ENCODE data around the gene NAALADL2. TPM values are rescaled to one million over a fixed set of nuclear protein-coding genes. Genes with fewer than 3 reads are reported as not detected.
"Not testable (repeated sequence)": the region's sequence is repeated elsewhere in the genome, so short reads cannot be mapped to it uniquely, and the experiment has no call there.

Gene NAALADL2
- total and polyA plus RNA-seq, 2 of the 4 experiments (the other 2 are of a cell fraction), result 3.8 to 19.2 TPM

DNA sequence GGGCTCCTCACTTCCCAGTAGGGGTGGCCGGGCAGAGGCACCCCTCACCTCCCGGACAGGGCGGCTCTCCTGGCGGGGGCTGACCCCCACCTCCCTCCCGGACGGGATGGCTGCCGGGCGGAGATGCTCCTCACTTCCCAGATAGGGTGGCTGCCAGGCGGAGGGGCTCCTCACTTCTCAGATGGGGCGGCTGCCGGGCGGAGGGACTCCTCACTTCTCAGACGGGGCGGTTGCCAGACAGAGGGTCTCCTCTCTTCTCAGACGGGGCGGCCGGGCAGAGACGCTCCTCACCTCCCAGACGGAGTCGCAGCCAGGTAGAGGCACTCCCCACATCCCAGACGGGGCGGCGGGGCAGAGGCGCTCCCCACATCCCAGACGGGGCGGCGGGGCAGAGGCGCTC is 273.6 kb downstream of the NAALADL2 start:
- POLR2A ChIA-PET (ENCODE audit: unreplicated experiment); dilution Hi-C loops (cut with HindIII; ENCODE audit: low sequenced_read_pairs, unreplicated experiment); ATAC-seq (ENCODE audit: low read depth): not testable (repeated sequence)

More for the DNA sequence above, 273.6 kb downstream of the NAALADL2 start:
- CTCF ChIA-PET; H2BK120ac ChIP-seq (ENCODE audit: low read depth, low read length); H3K9me3 ChIP-seq (ENCODE audit: control insufficient read depth, insufficient read depth, low read length); H2BK15ac ChIP-seq (ENCODE audit: low read depth, low read length); H3K14ac ChIP-seq (replicated peaks; ENCODE audit: low read depth, low read length); H3K9me1 ChIP-seq (ENCODE audit: insufficient read depth, low read length); H3K9ac ChIP-seq (ENCODE audit: low read depth, low read length); in situ Hi-C loops (cut with MboI; ENCODE audit: low sequenced_read_pairs); H3K36me3 ChIP-seq (ENCODE audit: control insufficient read depth, insufficient read depth, low read length); H3K4me2 ChIP-seq (ENCODE audit: low read depth, low read length); H3K18ac ChIP-seq (ENCODE audit: low read depth, low read length); H4K91ac ChIP-seq (ENCODE audit: insufficient read depth, low read depth, low read length); DNase-seq; H3K79me1 ChIP-seq (ENCODE audit: low read depth in 1 of 2, low read length in 2 of 2); H3K4me3 ChIP-seq (ENCODE audit: insufficient read depth, low read depth, low read length); H3K56ac ChIP-seq (ENCODE audit: extremely low read depth, insufficient read depth, low read length); H3K4me1 ChIP-seq (ENCODE audit: control insufficient read depth, insufficient read depth, low read length); H2BK20ac ChIP-seq (ENCODE audit: low read depth, low read length); H4K20me1 ChIP-seq (ENCODE audit: insufficient read depth, low read length); H2AFZ ChIP-seq (replicated peaks; ENCODE audit: low read length, poor library complexity); H3K23ac ChIP-seq (ENCODE audit: low read depth, low read length); intact Hi-C loops (cut with micrococcal nuclease); H2BK5ac ChIP-seq (ENCODE audit: low read depth, low read length, poor library complexity, severe bottlenecking); H4K8ac ChIP-seq (ENCODE audit: low read depth in 2 of 2, low read length in 2 of 2); H3K27ac ChIP-seq (ENCODE audit: insufficient read depth, low read length); H3K4ac ChIP-seq (ENCODE audit: low read depth, low read length); H4K5ac ChIP-seq (ENCODE audit: low read depth, low read length); H2AK9ac ChIP-seq (replicated peaks; ENCODE audit: low read depth, low read length, poor library complexity); H2AK5ac ChIP-seq (ENCODE audit: low read depth, low read length); BruUV-seq (replicated peaks); H3K27me3 ChIP-seq (ENCODE audit: control insufficient read depth, insufficient read depth, low read length): not testable (repeated sequence)
- no CpG with 5 or more reads among the region's 28 CpGs for WGBS, 2 experiments (ENCODE audit: extremely low coverage in 2 of 2, insufficient read length in 1 of 2)

Measured in IMR-90 (cell line).